Esophagus (tissue), 2 donors: ENCODE measurements around the gene FAM114A1. TPM values are rescaled to one million over a fixed set of nuclear protein-coding genes. Genes with fewer than 3 reads are reported as not detected.

Source experiments
- H3K27ac ChIP-seq, 2 donors: one replicate each; pipeline ENCODE4 v1.5.1; 2013; ENCODE audit warnings: low read depth in 2 of 2, mild to moderate bottlenecking in 2 of 2, inconsistent platforms in 1 of 2, low read length in 1 of 2, moderate library complexity in 1 of 2
- H3K27me3 ChIP-seq, 2 donors: one replicate each; pipeline ENCODE4 v1.6.1; 2013; ENCODE audit warnings: low read length in 2 of 2, control low read depth in 1 of 2, mild to moderate bottlenecking in 1 of 2; ENCODE audit not compliant: insufficient read depth in 2 of 2, control insufficient read depth in 1 of 2
- H3K36me3 ChIP-seq, 2 donors: one replicate each; pipeline ENCODE4 v1.6.1; 2013; ENCODE audit warnings: low read length in 1 of 2; ENCODE audit not compliant: control insufficient read depth in 2 of 2, insufficient read depth in 2 of 2
- H3K4me1 ChIP-seq, 2 donors: one replicate each; pipeline ENCODE4 v1.6.1; 2013; ENCODE audit warnings: low read length in 1 of 2; ENCODE audit not compliant: control insufficient read depth in 2 of 2, insufficient read depth in 2 of 2
- H3K4me3 ChIP-seq, 2 donors: one replicate each; pipeline ENCODE4 v1.5.1; 2013; ENCODE audit warnings: low read length in 2 of 2, mild to moderate bottlenecking in 2 of 2, low read depth in 1 of 2, moderate library complexity in 1 of 2
- H3K9me3 ChIP-seq, 2 donors: one replicate each; pipeline ENCODE4 v1.6.1; 2013; ENCODE audit warnings: mild to moderate bottlenecking in 2 of 2, low read depth in 1 of 2, low read length in 1 of 2, moderate library complexity in 1 of 2; ENCODE audit not compliant: control insufficient read depth in 2 of 2, insufficient read depth in 1 of 2
- WGBS, 2 donors: extraction: QIAGEN DNeasy Blood & Tissue Kit; methylation state at CpG; one replicate each; pipeline ENCODE4 v1.1.7; 2013; 5-methylcytosine and 5-hydroxymethylcytosine counted together
- polyA plus RNA-seq, 2 donors: library from polyadenylated mRNA; stranded (reverse); fragments of 200-250 nt; gene quantifications; one replicate each; pipeline ENCODE4 v1.2.3, GENCODE V29; 2013
- donor health status: healthy with polysubstance abuse.
- donor health status: Bipolar disorder and iron deficiency.

The FAM114A1 gene
- polyA plus RNA-seq, 2 donors: 13.5 to 21.4 TPM

GRCh38 chr4:38894322-38894982, 26.8 kb downstream of the FAM114A1 start:
- no peaks in the 10 kb centered on the region for H3K9me3 ChIP-seq
- WGBS, 2 donors: 89 to 90% methylated on average over 7 of the region's 7 CpGs
- H3K4me3 ChIP-seq: no peak overlapping the region
- no peaks in the 10 kb centered on the region for H3K4me1 ChIP-seq
- no peak overlapping the region for H3K27ac ChIP-seq
- peaks cover 2 to 5% of the 10 kb centered on the region in 2 donors for H3K36me3 ChIP-seq
- no peaks in the 10 kb centered on the region for H3K27me3 ChIP-seq

- H3K4me1 ChIP-seq: no peaks in the 10 kb centered on the region
- no peaks in the 10 kb centered on the region for H3K27me3 ChIP-seq
- H3K27ac ChIP-seq: no peak overlapping the region
- H3K36me3 ChIP-seq: peaks cover 2 to 5% of the 10 kb centered on the region in 2 donors
- no peaks in the 10 kb centered on the region for H3K9me3 ChIP-seq
- WGBS, 2 donors: 65 to 69% methylated on average over 1 of the region's 1 CpG
- H3K4me3 ChIP-seq: no peak overlapping the region
Observed at GRCh38 chr4:38896940-38897339, 29.3 kb downstream of the FAM114A1 start.

DNA sequence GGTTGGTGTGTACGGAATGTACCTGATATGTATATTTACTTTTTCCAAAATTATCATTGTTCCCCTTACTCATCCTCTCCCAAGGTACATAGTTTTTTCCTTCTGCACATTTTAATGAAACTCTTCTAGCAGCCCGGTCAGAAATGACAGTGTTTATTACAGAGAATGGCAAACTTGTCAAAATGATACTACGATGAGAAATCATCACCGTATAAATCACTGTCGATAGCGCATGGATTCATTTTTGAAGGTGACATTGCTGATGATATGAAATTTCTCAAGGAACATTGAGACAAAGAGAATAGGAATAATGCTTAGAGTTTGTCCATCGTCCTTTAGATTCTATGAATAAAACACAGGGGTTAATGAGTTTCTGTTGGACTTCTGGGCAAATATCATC, 30.6 kb downstream of the FAM114A1 start:
- Histone ChIP-seq H3K27me3 (no peaks in the 10 kb centered on the region), H3K27ac (no peak overlapping the region), H3K36me3 (peaks cover 0 to 2% of the 10 kb centered on the region in 2 donors), H3K4me3 (no peak overlapping the region), H3K9me3 (no peaks in the 10 kb centered on the region), H3K4me1 (no peaks in the 10 kb centered on the region)
- WGBS, 2 donors: 91 to 95% methylated on average over 7 of the region's 7 CpGs

- H3K36me3 ChIP-seq: peaks cover 2 to 8% of the 10 kb centered on the region in 2 donors
- H3K4me3 ChIP-seq: no peak overlapping the region
- H3K4me1 ChIP-seq: no peaks in the 10 kb centered on the region
- no peaks in the 10 kb centered on the region for H3K9me3 ChIP-seq
- WGBS, 2 donors: 92 to 93% methylated on average over 5 of the region's 5 CpGs
- no peaks in the 10 kb centered on the region for H3K27me3 ChIP-seq
- H3K27ac ChIP-seq: no peak overlapping the region
Observed at GRCh38 chr4:38902221-38902620, 34.6 kb downstream of the FAM114A1 start.

- Histone ChIP-seq H3K27ac (no peak overlapping the region), H3K9me3 (no peaks in the 10 kb centered on the region), H3K27me3 (no peaks in the 10 kb centered on the region), H3K4me1 (no peaks in the 10 kb centered on the region), H3K4me3 (no peak overlapping the region), H3K36me3 (peaks cover 2 to 9% of the 10 kb centered on the region in 2 donors)
Observed at GRCh38 chr4:38902695-38903094, 35.1 kb downstream of the FAM114A1 start.

DNA sequence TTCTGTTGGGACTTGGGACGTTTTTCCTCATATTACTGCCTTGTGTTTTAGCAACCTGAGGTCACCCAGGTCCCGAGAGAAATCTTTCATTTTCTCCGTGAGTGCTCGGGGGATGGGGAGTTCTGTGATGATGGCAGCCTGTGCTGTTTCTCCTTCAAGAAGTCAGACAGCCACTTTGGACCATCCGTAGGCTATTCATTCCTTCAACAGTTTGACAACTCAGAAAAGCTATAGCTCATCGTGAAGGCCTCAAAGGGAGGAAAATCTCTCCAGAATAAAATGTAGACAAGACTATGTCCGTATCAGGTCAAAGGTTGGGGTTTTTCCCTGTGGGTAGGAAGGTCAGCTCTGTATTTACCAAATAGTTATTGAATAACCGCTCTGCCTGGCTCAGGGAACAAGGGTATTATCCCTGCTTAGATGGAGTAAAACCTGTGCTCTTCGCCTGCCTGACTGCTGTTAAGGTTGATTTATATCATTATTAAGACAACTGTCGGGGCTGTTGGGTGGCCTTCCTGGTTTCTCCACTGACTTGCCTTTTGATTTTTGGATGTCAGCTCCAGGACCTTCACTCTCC, 36.6 kb downstream of the FAM114A1 start:
- no peaks in the 10 kb centered on the region for H3K27me3 ChIP-seq
- no peak overlapping the region for H3K27ac ChIP-seq
- no peak overlapping the region for H3K4me3 ChIP-seq
- H3K36me3 ChIP-seq: peaks cover 2 to 9% of the 10 kb centered on the region in 2 donors
- no peaks in the 10 kb centered on the region for H3K4me1 ChIP-seq
- WGBS, 2 donors: 66 to 78% methylated on average over 10 of the region's 10 CpGs
- H3K9me3 ChIP-seq: no peaks in the 10 kb centered on the region

GRCh38 chr4:38904682-38905081, 37.1 kb downstream of the FAM114A1 start:
- Histone ChIP-seq H3K9me3 (no peaks in the 10 kb centered on the region), H3K27me3 (no peaks in the 10 kb centered on the region), H3K27ac (no peak overlapping the region), H3K4me1 (no peaks in the 10 kb centered on the region), H3K4me3 (no peak overlapping the region), H3K36me3 (peaks cover 5 to 9% of the 10 kb centered on the region in 2 donors)
- WGBS, 2 donors: 71 to 96% methylated on average over 3 of the region's 3 CpGs

DNA sequence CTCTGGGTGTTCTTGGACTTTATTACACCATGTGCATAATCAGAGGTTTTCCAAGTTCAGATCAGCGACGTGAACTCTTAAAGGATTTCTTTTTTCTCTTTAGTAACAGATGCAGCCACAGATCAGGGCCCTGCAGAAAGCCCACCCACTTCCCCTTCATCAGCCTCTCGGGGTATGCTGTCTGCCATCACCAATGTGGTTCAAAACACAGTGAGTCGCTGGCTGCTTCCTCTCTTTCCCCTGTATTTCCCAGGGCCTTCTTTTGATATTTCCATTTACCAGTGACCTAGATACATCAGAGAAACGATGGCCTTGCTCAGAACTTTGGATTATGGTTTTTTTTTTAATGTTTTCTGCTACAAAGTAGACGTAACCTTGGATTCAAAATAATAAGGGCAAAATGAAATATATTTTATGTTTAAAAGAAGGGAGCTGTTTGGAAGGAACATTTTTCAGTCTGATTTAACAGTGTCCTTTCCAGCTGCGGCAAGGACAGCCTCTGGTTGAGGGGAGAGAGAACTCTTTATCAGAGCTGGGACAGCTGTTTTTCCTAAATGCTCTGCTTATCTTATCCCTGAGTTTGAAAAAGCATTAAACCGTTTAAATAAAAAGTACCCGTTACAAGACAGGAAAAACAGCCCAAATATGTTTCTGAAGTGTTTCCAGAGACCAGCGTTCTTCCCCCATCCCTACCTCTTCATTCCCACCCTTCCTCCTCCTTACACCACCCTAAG, 38.2 kb downstream of the FAM114A1 start:
- Histone ChIP-seq H3K4me3 (no peak overlapping the region), H3K27ac (no peak overlapping the region), H3K36me3 (peaks cover 9 to 12% of the 10 kb centered on the region in 2 donors), H3K9me3 (no peaks in the 10 kb centered on the region), H3K27me3 (no peaks in the 10 kb centered on the region), H3K4me1 (no peaks in the 10 kb centered on the region)
- 52 to 63% methylated on average over 10 of the region's 10 CpGs for WGBS, 2 donors

- Histone ChIP-seq H3K27ac (no peak overlapping the region), H3K27me3 (no peaks in the 10 kb centered on the region), H3K4me3 (no peak overlapping the region), H3K36me3 (peaks cover 12 to 15% of the 10 kb centered on the region in 2 donors), H3K9me3 (no peaks in the 10 kb centered on the region), H3K4me1 (no peaks in the 10 kb centered on the region)
Observed at GRCh38 chr4:38907696-38908270, 40.2 kb downstream of the FAM114A1 start.
